Vagina (tissue), 2 donors: ENCODE measurements around the gene KIAA2012. TPM values are rescaled to one million over a fixed set of nuclear protein-coding genes. Genes with fewer than 3 reads are reported as not detected.

Experiments used
- DNase-seq, 2 donors: peaks; one replicate each; pipeline ENCODE4 v3.0.0-alpha.2; 2017; ENCODE audit errors: extremely low spot score in 2 of 2
- H3K27ac ChIP-seq: fragments of 200-600 bp; sonication (generic); one replicate; pipeline ENCODE4 v1.5.1; 2019
- H3K27me3 ChIP-seq: fragments of 200-600 bp; sonication (generic); one replicate; pipeline ENCODE4 v1.5.1; 2019
- H3K36me3 ChIP-seq, 2 donors: fragments of 200-600 bp; sonication (generic); one replicate each; pipeline ENCODE4 v1.5.1; 2017 to 2019
- H3K4me1 ChIP-seq: fragments of 200-600 bp; sonication (generic); one replicate; pipeline ENCODE4 v1.5.1; 2019
- H3K4me3 ChIP-seq, 2 donors: fragments of 200-600 bp; sonication (generic); 1 replicate in 1 of 2; 2 replicates in 1 of 2; pipeline ENCODE4 v1.5.1; 2016 to 2019
- H3K9me3 ChIP-seq: fragments of 200-600 bp; sonication (generic); one replicate; pipeline ENCODE4 v1.5.1; 2019
- CTCF ChIP-seq, 3 experiments: fragments of 450-650 bp in 2 of 3; fragments of 200-600 bp in 1 of 3; sonication (generic) in 1 of 3; IDR thresholded peaks; one replicate each; pipeline ENCODE4 v1.5.1; 2017 to 2019; ENCODE audit warnings: antibody characterized with exemption in 3 of 3, mild to moderate bottlenecking in 2 of 3, moderate library complexity in 2 of 3
- POLR2A ChIP-seq, 2 donors: fragments of 450-650 bp; IDR thresholded peaks; one replicate each; pipeline ENCODE4 v1.6.1; 2017; ENCODE audit warnings: antibody characterized with exemption in 2 of 2, mild to moderate bottlenecking in 2 of 2, moderate library complexity in 2 of 2
- POLR2AphosphoS5 ChIP-seq, 2 donors: sonication (generic); formaldehyde crosslinking; IDR thresholded peaks; one replicate each; pipeline ENCODE4 v1.9.0; 2017; ENCODE audit warnings: antibody characterized with exemption in 2 of 2, mild to moderate bottlenecking in 2 of 2, low read depth in 1 of 2; ENCODE audit not compliant: insufficient read depth in 1 of 2
- intact Hi-C: fragments of 100-400 bp; cut with DNase I; formaldehyde crosslinking; loops from one replicate; pipeline ENCODE4 v1.15.1; 2023
- total RNA-seq: library from RNA; depleted of rRNA; stranded (reverse); fragments of >200 nt; gene quantifications from one replicate; pipeline ENCODE4 v1.2.3, GENCODE V29; 2016

The KIAA2012 gene
- total RNA-seq, 1 donor from 2014 or later = not detected

GRCh38 chr2:202038471-202039277, 34.4 kb upstream of the KIAA2012 start:
- Histone ChIP-seq H3K36me3 (no peaks in the 10 kb centered on the region), H3K27ac (peak overlapping the region; percentile 34), H3K27me3 (no peaks in the 10 kb centered on the region), H3K4me1 (peaks cover 41% of the 10 kb centered on the region), H3K9me3 (no peaks in the 10 kb centered on the region), H3K4me3 (peak overlapping the region in 1 of 2 donors; percentile 20)
- no peak for DNase-seq
- TF ChIP-seq POLR2A (IDR thresholded peaks at IDR 0.05) (no peak), POLR2AphosphoS5 (IDR thresholded peaks at IDR 0.05; ENCODE audit: insufficient read depth in 1 of 2, low read depth in 1 of 2) (no peak), CTCF (IDR thresholded peaks at IDR 0.05) (no peak)
- intact Hi-C loops = loop anchor here (5.0 to 10.0 kb wide), 2 partner anchors 134 to 154 kb away; no protein-coding TSS in a partner anchor

- peak overlapping the region in 1 of 2 donors; percentile 20 for H3K4me3 ChIP-seq
- peak overlapping the region; percentile 34 for H3K27ac ChIP-seq
- DNase-seq = no peak
- H3K27me3 ChIP-seq = no peaks in the 10 kb centered on the region
- peaks cover 41% of the 10 kb centered on the region for H3K4me1 ChIP-seq
- H3K36me3 ChIP-seq = no peaks in the 10 kb centered on the region
- intact Hi-C loops = loop anchor here (5.0 to 10.0 kb wide), 2 partner anchors 133 to 155 kb away; no protein-coding TSS in a partner anchor
- TF ChIP-seq POLR2A (IDR thresholded peaks at IDR 0.05) (no peak), POLR2AphosphoS5 (IDR thresholded peaks at IDR 0.05; ENCODE audit: insufficient read depth in 1 of 2, low read depth in 1 of 2) (no peak), CTCF (IDR thresholded peaks at IDR 0.05) (no peak)
- no peaks in the 10 kb centered on the region for H3K9me3 ChIP-seq
These were observed 33.6 kb upstream of the KIAA2012 start for GRCh38 chr2:202039278-202040078.

- Histone ChIP-seq H3K9me3 (no peaks in the 10 kb centered on the region), H3K27ac (peak overlapping the region; percentile 34), H3K4me3 (no peak overlapping the region), H3K27me3 (no peaks in the 10 kb centered on the region), H3K36me3 (no peaks in the 10 kb centered on the region), H3K4me1 (peaks cover 33% of the 10 kb centered on the region)
- TF ChIP-seq POLR2AphosphoS5 (IDR thresholded peaks at IDR 0.05; ENCODE audit: insufficient read depth in 1 of 2, low read depth in 1 of 2) (no peak), POLR2A (IDR thresholded peaks at IDR 0.05) (no peak), CTCF (IDR thresholded peaks at IDR 0.05) (no peak)
- intact Hi-C loops = no loop called here
- no peak for DNase-seq
These were observed 32.8 kb upstream of the KIAA2012 start for GRCh38 chr2:202040079-202040844.

- Histone ChIP-seq H3K4me1 (peaks cover 17% of the 10 kb centered on the region), H3K27me3 (no peaks in the 10 kb centered on the region), H3K9me3 (no peaks in the 10 kb centered on the region), H3K4me3 (no peak overlapping the region), H3K36me3 (no peaks in the 10 kb centered on the region), H3K27ac (no peak overlapping the region)
- TF ChIP-seq POLR2A (IDR thresholded peaks at IDR 0.05) (no peak), CTCF (IDR thresholded peaks at IDR 0.05) (no peak), POLR2AphosphoS5 (IDR thresholded peaks at IDR 0.05; ENCODE audit: insufficient read depth in 1 of 2, low read depth in 1 of 2) (no peak)
- intact Hi-C loops = no loop called here
- no peak for DNase-seq
These were observed 30.6 kb upstream of the KIAA2012 start for GRCh38 chr2:202042444-202042843.
